ENCODE results near the gene MEGF9. TPM values are rescaled to one million over a fixed set of nuclear protein-coding genes. Genes with fewer than 3 reads are reported as not detected.

The MEGF9 gene
- total RNA-seq, 2 donors from 2014 or later, result 5.0 to 10.7 TPM

DNA sequence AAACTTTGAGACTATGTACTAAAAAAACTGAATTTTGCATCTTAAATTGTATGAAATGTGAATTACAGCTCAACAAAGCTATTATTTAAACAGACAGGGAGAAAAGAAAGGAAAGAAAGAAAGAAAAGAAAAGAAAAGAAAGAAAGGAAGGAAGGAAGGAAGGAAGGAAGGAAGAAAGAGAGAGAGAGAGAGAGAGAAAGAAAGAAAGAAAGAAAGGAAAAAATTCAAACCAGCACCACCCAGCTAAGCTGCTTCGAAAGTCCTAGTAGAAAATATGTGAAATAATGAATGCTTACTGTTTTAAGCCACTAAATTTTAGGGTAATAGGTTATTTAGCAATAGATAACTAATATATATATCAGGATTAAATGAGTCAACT is 102.6 kb downstream of the MEGF9 start:
- WGBS, 2 experiments (ENCODE audit: insufficient coverage in 1 of 2, insufficient read length in 1 of 2), result no CpG with 5 or more reads among the region's 1 CpG
- Histone ChIP-seq H3K36me3 (ENCODE audit: control insufficient read depth, insufficient read depth, low read length) (peaks cover 13% of the 10 kb centered on the region), H3K4me3 (ENCODE audit: low read length) (no peak overlapping the region), H3K4me1 (ENCODE audit: control insufficient read depth, insufficient read depth, low read length) (no peaks in the 10 kb centered on the region), H3K9me3 (ENCODE audit: control insufficient read depth, low read length) (no peaks in the 10 kb centered on the region), H3K27me3 (ENCODE audit: control insufficient read depth, insufficient read depth, low read length, poor library complexity, severe bottlenecking) (no peaks in the 10 kb centered on the region), H3K9ac (ENCODE audit: extremely low read depth, low read length, poor library complexity, severe bottlenecking) (no peak overlapping the region), H3K27ac (ENCODE audit: low read depth, low read length) (no peak overlapping the region)
- Mint-ChIP-seq H3K27me3 (ENCODE audit: insufficient read depth) (no peaks in the 10 kb centered on the region), H3K4me3 (no peak overlapping the region), H3K36me3 (ENCODE audit: low read depth) (no peaks in the 10 kb centered on the region), H3K9me3 (no peaks in the 10 kb centered on the region), H3K4me1 (peaks cover 3% of the 10 kb centered on the region), H3K27ac (no peak overlapping the region)
- DNase-seq, result no peak
- TF ChIP-seq, protein P1, sequence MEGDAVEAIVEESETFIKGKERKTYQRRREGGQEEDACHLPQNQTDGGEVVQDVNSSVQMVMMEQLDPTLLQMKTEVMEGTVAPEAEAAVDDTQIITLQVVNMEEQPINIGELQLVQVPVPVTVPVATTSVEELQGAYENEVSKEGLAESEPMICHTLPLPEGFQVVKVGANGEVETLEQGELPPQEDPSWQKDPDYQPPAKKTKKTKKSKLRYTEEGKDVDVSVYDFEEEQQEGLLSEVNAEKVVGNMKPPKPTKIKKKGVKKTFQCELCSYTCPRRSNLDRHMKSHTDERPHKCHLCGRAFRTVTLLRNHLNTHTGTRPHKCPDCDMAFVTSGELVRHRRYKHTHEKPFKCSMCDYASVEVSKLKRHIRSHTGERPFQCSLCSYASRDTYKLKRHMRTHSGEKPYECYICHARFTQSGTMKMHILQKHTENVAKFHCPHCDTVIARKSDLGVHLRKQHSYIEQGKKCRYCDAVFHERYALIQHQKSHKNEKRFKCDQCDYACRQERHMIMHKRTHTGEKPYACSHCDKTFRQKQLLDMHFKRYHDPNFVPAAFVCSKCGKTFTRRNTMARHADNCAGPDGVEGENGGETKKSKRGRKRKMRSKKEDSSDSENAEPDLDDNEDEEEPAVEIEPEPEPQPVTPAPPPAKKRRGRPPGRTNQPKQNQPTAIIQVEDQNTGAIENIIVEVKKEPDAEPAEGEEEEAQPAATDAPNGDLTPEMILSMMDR (conservative IDR thresholded peaks at IDR 0.05), result no peak

DNA sequence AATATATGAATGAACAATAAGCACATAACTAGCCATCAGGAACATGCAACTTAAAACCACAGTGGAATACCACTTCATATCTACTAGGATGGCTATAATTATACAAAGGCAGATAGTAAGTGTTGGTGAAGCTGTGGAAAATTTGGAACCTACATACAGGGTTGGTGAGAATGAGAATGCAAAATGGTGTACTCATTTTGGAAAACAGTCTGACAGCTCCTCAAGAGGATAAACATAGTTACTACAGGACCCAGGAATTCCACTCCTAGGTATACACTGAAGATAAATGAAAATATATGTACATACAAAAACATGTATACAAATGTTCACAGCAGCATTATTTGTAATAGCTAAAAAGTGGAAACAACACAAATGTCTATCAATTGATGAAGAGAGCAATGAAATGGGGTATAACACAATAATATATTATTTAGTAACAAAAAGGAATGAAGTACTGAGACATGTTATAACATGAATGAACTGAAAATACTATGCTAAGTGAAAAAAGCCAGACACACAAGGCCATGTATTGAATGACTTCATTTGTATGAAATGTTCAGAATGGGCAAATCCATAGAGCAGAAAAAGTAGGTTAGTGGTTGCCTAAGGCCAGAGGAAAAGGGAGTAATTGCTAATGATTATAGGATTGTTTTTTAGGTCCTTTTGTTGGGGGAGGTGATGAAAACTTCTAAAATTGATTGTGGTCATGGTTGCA is 103.1 kb downstream of the MEGF9 start:
- Histone ChIP-seq H3K36me3 (ENCODE audit: control insufficient read depth, insufficient read depth, low read length) (peaks cover 18% of the 10 kb centered on the region), H3K27me3 (ENCODE audit: control insufficient read depth, insufficient read depth, low read length, poor library complexity, severe bottlenecking) (no peaks in the 10 kb centered on the region), H3K9me3 (ENCODE audit: control insufficient read depth, low read length) (no peaks in the 10 kb centered on the region), H3K9ac (ENCODE audit: extremely low read depth, low read length, poor library complexity, severe bottlenecking) (no peak overlapping the region), H3K4me3 (ENCODE audit: low read length) (no peak overlapping the region), H3K27ac (ENCODE audit: low read depth, low read length) (no peak overlapping the region), H3K4me1 (ENCODE audit: control insufficient read depth, insufficient read depth, low read length) (no peaks in the 10 kb centered on the region)
- Mint-ChIP-seq H3K36me3 (ENCODE audit: low read depth) (no peaks in the 10 kb centered on the region), H3K27me3 (ENCODE audit: insufficient read depth) (no peaks in the 10 kb centered on the region), H3K27ac (no peak overlapping the region), H3K4me3 (no peak overlapping the region), H3K9me3 (no peaks in the 10 kb centered on the region), H3K4me1 (peaks cover 3% of the 10 kb centered on the region)
- TF ChIP-seq, protein P1 (conservative IDR thresholded peaks at IDR 0.05), result peak; percentile 65
- DNase-seq, result no peak

DNA sequence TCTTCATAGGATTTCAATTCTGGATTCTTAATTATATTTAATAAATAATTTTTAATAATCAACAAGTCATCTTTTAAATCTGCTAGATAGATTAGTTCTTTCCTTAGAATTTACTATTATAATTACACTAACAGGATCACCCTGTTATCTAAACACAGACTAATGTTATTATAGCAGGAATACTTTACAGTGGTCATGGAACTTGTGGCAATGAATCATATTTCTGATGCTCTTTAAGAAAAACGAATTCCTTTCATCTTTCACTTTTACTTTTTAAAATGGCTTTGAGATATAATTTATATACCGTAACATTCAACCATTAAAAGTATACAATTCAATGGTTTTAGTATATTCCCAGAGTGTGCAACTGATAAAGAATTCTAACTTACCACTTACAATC is 104.6 kb downstream of the MEGF9 start:
- Mint-ChIP-seq H3K4me3 (no peak overlapping the region), H3K36me3 (ENCODE audit: low read depth) (peaks cover 9% of the 10 kb centered on the region), H3K27me3 (ENCODE audit: insufficient read depth) (no peaks in the 10 kb centered on the region), H3K4me1 (peaks cover 3% of the 10 kb centered on the region), H3K9me3 (no peaks in the 10 kb centered on the region), H3K27ac (no peak overlapping the region)
- 100% methylated on average over 1 of the region's 2 CpGs; no CpG with 5 or more reads in 1 of the 2 experiments for WGBS, 2 experiments (ENCODE audit: insufficient coverage in 1 of 2, insufficient read length in 1 of 2)
- Histone ChIP-seq H3K9me3 (ENCODE audit: control insufficient read depth, low read length) (no peaks in the 10 kb centered on the region), H3K4me3 (ENCODE audit: low read length) (no peak overlapping the region), H3K9ac (ENCODE audit: extremely low read depth, low read length, poor library complexity, severe bottlenecking) (no peak overlapping the region), H3K36me3 (ENCODE audit: control insufficient read depth, insufficient read depth, low read length) (peaks cover 28% of the 10 kb centered on the region), H3K4me1 (ENCODE audit: control insufficient read depth, insufficient read depth, low read length) (no peaks in the 10 kb centered on the region), H3K27me3 (ENCODE audit: control insufficient read depth, insufficient read depth, low read length, poor library complexity, severe bottlenecking) (no peaks in the 10 kb centered on the region), H3K27ac (ENCODE audit: low read depth, low read length) (no peak overlapping the region)
- no peak for DNase-seq
- TF ChIP-seq, protein P1 (conservative IDR thresholded peaks at IDR 0.05), result no peak
